Iris pigment epithelial cell (primary cell): ENCODE results near the gene B3GALT6.

Source experiments
- DNase-seq: peaks from one replicate; pipeline ENCODE4 v3.0.0-alpha.2; 2011; ENCODE audit warnings: low read depth

B3GALT6 gene

GRCh38 chr1:1202831-1203560 lies 29.0 kb upstream of the B3GALT6 start:
- DNase-seq, result no peak

GRCh38 chr1:1203561-1204424 lies 28.2 kb upstream of the B3GALT6 start:
- DNase-seq, result no peak

GRCh38 chr1:1204425-1204920 lies 27.6 kb upstream of the B3GALT6 start:
- no peak for DNase-seq

GRCh38 chr1:1204998-1205768 lies 26.9 kb upstream of the B3GALT6 start:
- no peak for DNase-seq

DNA sequence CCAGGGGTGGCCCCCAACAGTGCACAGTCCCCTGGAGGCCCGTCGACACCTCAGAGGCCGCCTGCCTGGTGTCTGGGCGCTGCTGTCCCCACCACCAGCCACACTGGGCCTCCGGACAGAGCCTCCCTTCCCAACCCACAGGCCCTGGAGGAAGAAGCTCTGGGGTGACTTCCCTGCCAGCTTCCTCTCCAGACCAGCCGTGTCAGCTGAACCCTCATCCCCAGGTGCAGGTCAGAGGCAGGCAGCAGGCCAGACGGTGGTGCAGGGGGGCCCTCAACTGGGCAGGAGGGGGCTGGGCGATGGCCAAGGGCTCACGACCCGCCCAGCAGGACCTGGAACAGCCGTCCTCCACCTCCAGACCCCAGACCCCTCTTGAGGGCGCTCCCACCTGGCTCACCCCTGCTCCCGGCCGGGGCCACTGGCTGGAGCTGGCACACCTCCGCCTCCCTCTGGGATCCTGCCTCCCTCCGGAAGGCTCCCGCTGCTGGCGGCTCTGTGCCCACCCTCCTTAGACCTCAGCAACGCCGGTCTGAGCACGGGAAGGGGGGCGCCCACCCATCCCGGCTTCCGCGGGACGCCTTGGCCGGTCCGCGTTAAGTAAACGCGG lies 26.2 kb upstream of the B3GALT6 start:
- no peak for DNase-seq

DNA sequence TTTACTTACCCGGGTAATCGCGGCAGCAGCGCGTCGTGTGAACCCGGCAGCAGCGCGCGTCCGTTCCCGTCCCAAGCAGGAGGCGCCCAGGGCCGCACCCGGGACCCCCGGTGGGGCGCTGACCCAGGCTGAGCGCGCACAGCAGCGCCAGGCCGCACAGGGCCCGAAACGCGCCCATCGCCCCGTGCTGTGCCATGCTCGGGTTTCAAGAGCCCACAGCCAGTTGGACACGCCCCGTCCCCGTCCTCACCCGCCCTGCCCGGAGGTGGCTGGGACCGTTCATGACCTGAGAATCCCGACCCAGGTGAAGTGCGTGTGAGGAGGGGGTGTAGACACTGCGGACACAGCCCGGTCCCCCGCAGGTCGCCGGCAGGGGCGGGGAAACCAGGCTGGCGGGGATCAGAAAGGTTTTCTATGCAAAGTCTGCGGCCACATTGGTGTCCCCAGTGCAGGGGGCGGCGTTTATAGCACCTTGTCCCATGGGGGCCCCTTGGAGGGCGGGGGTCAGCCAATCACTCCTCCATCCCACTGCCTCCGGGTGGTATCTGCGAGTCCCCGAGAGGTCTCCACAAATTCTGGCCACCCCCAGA lies 25.6 kb upstream of the B3GALT6 start, which contains the start of gene TNFRSF18:
Gene TNFRSF18 (minus strand): TSS at position 217 of the 590 bp plus-strand sequence. CDS start 21 bp downstream, at position 196.
- no peak for DNase-seq

DNA sequence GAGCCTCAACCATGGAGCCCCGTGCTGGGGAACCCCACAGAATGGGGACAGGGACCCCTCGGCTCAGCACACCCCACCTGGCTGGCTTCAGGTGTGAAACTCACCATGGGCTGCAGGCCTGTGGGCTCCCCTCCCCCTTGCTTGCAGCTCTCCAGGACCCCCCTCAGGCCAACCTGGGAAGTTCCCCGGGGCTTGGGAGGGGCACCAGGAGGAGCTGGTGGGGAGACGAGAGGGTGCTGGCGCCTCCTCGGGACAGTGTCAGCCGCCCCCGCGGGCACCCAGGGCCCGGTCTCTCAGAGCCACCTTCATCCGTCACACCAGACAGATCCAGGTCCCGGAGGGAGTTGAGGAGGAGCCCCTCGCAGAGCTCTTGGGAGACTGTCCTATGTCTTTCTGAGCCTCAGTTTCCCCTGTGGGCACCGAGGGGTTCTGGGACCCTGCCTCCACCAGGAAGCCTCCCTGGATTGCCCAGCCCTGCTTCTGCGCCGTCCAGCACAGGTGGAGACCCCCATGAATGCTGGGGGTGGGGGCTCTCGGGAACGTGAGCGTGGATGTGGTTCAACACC lies 25.0 kb upstream of the B3GALT6 start:
- DNase-seq, result no peak

DNA sequence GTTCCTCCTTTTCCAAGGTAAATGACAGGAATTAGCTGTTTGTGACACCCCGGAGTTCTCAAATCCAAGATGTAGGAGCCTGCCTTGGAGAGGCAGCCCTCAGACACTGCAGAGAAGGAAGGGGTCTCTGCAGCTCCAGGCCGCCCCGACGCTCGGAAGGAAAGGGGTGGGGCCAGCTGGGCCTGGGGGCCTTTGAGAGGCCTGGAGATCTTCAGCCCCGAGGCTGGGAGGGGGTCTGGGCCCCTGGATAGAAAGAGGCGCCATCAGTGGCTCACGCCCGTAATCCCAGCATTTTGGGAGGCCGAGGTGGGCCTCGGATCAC lies 24.5 kb upstream of the B3GALT6 start:
- no peak for DNase-seq

GRCh38 chr1:1208713-1209433 lies 23.2 kb upstream of the B3GALT6 start:
- peak; percentile 21 for DNase-seq

- no peak for DNase-seq
Observed at GRCh38 chr1:1210726-1211540, 21.1 kb upstream of the B3GALT6 start.

- DNase-seq, result no peak
Observed at GRCh38 chr1:1211541-1212441, 20.2 kb upstream of the B3GALT6 start.

GRCh38 chr1:1212780-1213344 lies 19.2 kb upstream of the B3GALT6 start:
- DNase-seq, result no peak

GRCh38 chr1:1213345-1214265 lies 18.4 kb upstream of the B3GALT6 start, which contains the start of gene TNFRSF4:
Gene TNFRSF4 (minus strand): TSS chr1:1214153. CDS start chr1:1214127, 26 bp downstream.
- DNase-seq, result no peak

DNA sequence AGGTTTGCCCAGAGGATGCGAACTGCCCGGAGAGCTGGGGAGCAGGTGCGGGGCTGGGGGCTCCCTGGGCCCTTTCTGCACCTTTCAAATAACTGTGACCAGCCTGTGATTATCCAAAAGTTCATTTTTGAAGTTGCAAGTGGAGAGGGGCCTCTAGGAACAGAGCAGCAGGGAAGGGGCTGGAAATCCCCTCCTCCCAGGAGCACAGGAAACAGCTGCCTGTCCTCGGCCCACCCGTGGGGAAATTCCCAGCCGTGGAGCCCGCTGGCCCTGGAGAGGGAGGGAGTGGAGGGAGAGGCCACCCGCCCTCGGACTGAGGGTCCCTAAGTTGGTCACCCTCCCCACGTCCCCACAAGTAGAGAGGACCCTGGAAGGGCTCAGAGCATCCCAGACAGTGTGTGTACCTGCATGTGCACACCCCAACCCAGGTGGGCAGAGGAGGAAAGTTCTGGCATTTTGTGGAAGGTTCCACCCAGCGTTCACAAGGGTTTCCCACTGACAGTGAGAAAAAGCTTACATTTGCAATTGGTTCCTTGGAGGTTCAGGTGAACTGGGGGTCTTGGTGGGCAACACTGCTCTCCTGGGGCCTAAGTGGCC lies 16.9 kb upstream of the B3GALT6 start:
- no peak for DNase-seq

DNA sequence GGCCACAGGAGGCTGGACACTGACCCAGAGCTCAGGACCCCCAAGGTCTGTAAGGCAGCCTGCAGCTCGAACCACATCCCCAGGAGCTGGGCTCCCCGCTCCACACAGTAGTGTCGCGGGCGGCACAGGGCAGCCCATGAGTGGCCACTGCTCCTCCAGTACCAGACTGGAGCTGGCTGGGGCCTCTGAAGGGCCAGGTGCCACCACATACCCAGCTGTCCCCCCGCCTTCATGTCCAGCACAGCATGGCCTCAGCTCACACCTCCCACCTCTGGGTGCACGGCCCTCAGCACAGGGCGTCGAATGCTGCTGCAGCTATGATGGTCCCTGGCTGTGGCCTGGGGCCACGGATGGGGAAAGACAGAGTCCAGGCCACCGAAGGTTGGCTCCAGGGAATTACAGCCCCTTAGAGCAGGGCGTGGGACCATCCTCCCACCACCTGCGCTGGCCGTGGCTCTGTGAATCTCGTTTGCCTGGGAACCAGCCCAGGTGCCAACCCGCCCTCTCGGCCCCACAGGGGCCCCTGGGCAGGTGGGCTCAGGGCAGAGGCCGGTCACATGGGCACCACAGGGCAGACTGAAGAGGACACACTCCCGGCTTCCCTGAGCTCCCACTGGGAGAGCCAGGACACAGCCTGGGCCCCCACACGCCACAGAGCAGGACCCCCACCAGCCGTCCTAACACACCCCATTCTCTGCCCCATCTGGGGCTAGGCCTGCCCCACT lies 16.0 kb upstream of the B3GALT6 start:
- DNase-seq, result no peak
